GM21360 (cell line): ENCODE data around the gene UBE2N.

Experiments used
- ATAC-seq: cut with Tn5 transposase; IDR thresholded peaks from one replicate; pipeline ENCODE4 v1.9.1; 2021; ENCODE audit warnings: mild to moderate bottlenecking, moderate library complexity; ENCODE audit not compliant: unreplicated experiment

UBE2N gene, protein sequence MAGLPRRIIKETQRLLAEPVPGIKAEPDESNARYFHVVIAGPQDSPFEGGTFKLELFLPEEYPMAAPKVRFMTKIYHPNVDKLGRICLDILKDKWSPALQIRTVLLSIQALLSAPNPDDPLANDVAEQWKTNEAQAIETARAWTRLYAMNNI

DNA sequence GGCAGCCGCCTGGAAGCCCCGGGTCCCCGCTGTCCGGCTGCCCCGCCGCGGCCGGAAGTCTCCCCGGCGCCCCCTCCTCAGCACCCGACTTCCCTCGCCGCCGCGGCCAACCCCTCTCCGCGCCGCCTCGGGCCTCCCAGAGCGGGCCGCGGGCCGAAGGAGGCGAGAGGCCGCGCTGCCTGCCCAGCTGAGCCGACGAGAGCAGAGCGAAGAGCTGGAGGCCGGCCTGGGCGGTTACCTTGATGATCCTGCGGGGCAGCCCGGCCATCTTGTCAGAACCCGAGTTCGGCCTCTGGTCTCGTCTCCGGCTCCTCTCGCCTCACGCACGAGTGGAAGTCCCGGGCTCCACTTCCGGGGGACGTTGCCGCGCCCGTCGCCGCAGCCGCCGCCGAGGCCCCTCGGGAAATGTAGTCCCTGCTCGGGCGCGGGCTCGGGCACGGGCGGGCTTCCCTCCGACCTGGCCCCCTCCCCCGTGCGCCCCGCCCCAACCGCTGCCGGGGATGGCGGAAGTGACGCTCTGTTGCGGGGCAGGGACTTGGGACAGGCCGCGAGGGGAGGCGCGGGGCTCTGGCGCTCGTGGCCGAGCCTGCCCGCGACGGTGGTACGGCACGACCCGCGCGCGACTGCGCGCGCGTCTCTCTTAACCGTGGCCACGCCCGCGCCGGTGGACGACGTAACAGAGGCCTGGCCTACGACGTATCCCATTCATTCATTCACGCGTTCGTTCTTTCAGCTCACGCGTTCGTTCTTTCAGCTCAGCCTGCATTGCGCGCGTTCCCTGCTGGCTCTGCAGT lies at the start of gene UBE2N:
Gene UBE2N (minus strand): TSS at position 331 of the 794 bp plus-strand sequence. CDS start 63 bp downstream, at position 268.
- peak; percentile 78 for ATAC-seq

DNA sequence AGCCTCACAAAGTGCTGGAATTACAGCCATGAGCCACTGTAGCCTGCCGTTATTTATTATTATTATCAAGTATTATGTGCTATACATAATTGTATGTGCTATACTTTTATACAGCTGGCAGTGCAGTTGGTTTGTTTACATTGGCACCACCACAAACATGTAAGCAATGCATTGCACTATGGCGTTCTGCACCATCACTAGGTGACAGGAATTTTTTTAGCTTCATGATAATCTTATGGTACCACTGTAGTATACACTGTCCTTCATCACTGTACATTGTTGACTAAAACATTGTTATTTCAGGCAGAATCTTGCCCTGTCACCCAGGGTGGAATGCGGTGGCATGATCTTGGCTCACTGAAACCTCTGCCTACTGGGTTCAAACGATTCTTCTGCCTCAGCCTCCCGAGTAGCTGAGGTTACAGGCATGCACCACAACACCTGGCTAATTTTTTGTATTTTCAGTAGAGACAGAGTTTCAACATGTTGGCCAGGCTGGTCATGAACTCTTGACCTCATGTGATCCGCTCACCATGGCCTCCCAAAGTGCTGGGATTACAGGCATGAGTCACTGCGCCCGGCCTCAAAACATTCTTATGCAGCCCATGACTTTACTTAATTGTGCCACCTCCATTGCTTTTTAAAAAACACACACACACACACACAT lies 42.7 kb upstream of the UBE2N start:
- ATAC-seq = no peak

DNA sequence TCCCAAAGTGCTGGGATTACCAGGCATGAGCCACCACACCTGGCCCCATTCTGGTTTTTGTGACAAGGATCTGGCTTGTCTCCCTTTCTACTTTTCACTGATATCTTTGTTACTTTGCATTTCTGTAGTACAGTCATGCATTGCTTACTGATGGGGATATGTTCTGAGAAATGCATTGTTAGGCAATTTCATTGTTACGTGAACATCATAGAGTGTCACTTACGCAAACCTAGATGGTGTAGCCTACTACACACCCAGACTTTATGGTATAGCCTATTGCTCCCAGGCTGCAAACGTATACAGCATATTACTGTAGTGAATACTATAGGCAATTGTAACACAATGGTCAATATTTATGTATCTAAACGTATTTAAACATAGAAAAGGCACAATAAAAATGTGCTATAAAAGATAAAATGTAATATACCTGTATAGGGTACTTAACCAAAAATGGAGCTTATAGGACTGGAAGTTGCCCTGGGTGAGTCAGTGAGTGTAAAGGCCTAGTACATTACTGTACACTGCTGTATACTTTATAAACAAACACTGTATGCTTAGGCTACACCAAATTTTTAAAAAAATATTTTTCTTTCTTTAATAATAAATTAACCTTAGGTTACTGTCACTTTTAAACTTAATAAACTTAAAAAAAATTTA lies 41.5 kb upstream of the UBE2N start:
- no peak for ATAC-seq

DNA sequence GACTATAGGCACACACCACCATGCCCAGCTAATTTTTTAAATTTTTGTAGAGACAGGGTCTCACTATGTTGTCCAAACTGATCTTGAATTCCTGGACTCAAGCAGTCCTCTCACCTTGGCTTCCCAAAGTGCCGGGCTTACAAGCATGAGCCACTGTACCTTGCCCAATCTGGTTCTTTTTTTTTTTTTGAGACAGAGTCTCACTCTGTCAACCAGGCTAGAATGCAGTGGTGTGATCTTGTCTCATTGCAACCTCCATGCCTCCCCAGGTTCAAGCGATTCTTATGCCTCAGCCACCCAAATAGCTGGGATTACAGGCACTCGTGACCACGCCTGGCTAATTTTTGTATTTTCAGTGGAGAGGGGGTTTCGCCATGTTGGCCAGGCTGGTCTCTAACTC lies 41.0 kb upstream of the UBE2N start:
- no peak for ATAC-seq

DNA sequence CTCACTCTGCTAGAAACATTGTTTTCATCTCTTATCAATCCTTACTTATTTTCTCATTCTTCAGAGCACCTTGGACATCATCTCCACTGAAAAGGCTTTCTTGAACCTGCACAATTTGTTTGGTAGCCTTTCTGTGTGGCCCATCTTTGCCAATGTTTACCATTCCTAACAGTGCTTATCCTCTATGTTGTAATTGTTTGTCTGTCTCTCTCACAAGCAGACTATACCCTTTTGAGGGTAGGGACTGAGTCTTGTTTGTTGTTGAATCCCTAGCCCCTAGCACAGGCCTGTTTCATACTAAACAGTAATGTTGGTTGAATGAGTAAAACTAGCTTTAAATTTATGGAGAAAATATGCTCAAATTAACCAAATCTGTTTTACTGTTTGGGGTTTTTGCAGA lies 34.8 kb upstream of the UBE2N start:
- no peak for ATAC-seq

DNA sequence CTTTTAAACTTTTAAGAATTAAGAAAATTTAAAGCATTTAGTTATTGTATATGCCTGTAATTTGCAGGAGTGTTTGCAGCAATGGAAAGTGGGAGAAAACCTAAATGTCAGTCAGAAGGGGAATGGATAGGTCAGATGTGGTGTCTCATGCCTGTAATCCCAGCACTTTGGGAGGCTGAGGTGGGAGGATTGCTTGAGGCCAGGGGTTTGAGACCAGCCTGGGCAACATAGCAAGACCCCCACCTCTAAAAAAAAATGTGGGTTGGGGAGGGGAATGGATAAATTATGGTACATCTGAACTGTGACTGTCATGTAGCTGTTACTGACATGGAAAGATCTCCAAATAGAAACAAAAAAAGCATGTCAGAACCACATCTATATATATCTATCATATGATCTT lies 27.6 kb upstream of the UBE2N start:
- ATAC-seq = no peak

DNA sequence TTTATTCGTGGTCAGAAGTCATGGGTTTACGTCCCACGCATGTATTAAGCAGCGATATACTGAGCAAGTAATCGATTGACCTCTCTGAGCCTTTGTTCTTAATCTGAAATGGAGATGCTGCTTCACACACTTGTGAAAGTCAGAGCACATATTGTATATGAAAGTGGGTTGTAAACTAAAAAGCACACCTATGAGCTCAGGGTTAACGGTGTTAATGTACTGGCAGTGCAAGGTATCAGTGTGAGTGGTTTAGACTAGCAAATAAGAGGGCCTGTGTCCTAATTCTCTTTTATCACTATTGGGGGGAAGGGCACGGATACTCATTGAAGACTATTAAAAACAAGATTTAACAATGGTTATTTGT lies 26.2 kb upstream of the UBE2N start:
- peak; percentile 17 for ATAC-seq

DNA sequence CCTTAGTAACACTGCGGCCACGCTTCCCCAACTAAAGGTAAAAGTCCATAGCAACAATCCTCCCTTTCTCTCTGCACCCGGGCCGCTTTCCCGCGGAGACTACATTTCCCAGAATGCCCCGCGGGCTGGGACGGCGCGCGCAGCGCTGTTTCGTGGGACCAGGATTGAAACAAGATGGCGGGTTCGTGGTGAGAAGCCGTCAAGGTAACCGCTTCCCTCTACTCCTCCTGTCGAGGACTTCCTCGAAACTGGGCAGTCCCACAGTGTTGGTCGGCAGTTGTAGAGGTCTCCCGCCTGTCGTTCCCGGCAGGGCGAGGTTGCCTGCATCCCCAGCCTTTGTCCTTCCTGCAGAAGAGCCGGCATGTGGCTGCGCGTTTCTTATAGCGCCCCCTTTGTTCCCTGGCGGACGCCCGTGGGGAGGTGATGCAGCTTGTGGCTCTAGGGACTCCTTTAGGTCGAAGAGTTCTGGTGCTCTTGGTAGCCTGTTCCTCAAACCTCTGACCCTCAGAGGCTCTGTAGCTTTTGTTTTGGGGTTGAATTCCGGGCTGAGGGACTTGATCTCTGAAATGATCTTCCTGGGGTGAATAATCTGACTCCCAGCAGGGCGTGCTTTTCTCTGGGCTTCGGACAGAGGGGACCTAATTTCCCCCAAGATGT lies 25.7 kb upstream of the UBE2N start, which contains the start of gene MRPL42:
Gene MRPL42 (plus strand): TSS at position 164 of the 657 bp plus-strand sequence. CDS start 1,772 bp downstream, outside the sequence.
- peak; percentile 88 for ATAC-seq

DNA sequence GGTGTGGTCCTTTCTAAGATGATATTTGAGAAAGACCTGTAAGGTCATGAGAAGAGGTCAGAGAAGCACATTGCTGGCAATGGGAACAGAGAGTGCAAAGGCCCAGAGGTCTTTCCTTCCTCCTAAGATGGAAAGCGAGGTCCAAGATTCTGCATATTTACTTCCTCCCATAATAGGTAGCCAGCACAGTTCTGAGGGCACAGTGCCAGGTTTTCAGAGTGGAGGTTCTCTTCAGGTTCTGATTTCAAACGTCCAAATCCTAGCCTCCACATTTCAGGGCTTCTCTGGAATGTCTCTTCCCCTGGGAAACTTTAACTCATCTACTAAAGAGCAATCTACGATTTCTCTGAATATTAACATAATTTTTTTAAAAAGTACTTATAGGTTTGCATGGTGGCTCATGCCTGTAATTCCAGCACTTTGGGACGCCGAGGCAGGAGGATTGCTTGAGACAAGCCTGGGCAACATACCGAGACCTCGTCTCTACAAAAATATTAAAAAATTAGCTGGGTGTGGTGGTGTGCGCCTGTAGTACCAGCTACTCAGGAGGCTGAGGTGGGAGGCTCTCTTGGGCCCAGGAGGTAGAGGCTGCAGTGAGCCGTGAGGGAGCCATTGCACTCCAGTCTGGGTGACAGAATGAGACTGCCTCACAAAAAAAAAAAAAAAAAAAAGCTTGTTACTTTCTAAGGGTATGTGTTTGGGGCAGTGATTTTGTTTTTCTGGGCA lies 25.0 kb upstream of the UBE2N start:
- ATAC-seq = no peak

DNA sequence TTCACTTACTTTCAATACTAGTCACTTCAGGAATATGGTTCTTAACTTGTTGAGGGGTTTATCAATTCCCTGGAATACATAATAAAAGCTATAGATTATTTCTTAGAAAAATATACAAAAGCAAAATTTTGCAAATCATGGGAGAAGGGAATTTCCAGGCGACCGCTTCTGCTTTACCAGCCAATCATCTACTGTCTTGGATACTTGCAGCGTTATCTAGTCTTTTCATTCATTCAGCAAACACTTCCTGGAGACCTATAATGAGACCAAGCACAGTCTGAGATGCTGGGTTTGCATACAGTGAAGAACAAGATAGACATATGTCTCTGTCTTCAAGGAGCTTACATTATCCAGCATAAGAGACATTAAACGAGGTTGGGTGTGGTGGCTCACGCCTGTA lies 24.1 kb upstream of the UBE2N start:
- no peak for ATAC-seq

DNA sequence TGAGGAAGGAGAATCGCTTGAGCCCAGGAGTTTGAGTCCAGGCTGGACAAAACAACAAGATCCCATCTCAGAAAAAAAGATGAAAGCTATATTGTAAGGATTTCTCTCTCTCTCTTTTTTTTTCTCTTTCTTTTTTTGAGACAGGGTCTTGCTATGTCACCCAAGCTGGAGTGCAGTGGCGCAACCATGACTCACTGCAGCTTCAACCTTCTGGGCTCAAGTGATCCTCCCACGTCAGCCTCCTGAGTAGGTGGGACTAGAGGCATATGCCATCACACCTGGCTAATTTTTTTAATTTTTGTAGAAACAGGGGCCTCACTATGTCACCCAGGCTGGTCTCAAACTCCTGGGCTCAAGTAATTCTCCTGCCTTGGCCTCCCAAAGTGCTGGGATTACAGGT lies 19.8 kb upstream of the UBE2N start:
- ATAC-seq = no peak

DNA sequence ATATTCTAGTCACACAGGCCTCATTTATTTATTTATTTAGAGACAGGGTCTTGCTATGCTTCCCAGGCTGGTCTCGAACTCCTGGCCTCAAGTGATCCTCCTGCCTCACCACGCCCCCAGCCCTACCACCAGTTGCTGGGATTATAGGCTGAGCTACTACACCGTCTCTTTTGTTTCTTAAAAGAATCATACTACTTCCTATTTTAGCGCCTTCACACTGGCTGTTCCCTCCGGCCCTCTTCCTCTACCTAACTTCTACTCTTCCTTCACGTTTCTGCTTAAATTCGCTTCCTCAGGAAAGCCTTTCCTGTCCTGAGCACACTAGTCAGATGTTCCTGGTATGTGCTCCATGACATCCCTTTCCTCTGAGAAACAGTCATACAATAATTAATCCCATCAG lies 19.2 kb upstream of the UBE2N start:
- no peak for ATAC-seq

DNA sequence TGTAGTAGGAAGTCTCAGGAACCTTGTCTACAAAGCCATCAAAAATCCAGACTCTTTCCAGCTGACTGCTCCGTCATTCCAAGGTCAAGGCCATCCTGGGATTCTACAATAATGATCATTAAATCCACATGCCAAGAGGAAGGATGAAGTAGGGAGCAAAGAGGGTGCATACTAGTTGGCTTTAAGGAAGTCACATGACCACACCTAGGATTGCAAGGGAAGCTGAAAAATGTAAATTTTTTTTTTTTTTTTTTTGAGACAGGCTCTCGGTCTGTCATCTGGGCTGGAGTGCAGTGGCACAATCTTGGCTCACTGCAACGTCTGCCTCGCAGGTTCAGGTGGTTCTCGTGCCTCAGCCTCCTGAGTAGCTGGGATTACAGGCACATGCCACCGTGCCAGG lies 18.3 kb upstream of the UBE2N start:
- no peak for ATAC-seq

DNA sequence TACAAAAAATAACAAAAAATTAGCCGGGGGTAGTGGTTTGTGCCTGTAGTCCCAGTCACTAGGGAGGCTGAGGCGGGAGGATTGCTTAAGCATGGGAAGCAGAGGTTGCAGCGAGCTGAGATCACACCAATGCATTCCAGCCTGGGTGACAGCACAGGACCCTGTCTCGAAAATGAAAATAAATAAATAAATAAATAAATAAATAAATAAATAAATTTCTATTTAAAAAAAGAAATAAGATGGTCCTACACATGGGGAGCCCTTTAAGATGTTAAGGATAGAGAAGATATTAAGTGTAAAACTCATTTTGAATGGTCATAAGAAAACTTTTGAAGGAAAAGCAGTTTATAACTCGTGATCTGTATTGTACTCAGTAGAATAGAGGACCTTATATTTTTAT lies 17.4 kb upstream of the UBE2N start:
- no peak for ATAC-seq

DNA sequence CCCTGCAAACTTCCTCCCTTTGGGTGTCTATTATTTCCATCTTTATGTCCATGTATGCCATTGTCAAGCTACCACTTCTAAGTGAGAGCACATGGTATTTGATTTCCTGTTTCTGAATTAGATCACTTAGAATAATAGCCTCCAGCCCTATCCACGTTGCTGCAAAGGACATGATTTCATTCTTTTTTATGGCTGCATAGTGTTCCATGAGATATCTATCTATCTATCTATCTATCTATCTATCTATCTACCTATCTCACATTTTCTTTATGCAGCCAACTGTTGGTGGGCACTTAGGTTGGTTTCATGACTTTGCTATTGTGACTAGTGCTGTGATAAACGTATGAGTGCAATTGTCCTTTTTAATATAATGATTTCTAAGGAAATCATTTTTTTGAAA lies 14.3 kb upstream of the UBE2N start:
- no peak for ATAC-seq

DNA sequence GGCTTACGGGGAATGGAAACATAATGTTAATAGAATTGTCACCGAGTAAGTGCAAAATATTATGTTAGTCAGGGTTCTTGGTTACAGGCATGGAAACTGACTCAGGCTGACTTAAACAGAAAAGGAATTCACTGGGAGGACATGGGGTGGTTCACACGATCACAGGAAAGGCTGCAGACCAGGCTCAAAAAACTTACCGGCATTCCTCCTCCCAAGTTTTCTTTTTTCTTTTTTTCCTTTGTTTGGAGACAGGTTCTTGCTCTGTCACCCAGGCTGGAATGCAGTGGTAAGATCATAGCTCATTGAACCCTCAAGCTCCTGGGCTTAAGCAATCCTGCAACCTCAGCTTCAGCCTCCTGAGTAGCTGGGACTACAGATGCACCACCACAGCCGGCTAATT lies 11.9 kb upstream of the UBE2N start:
- ATAC-seq = no peak

DNA sequence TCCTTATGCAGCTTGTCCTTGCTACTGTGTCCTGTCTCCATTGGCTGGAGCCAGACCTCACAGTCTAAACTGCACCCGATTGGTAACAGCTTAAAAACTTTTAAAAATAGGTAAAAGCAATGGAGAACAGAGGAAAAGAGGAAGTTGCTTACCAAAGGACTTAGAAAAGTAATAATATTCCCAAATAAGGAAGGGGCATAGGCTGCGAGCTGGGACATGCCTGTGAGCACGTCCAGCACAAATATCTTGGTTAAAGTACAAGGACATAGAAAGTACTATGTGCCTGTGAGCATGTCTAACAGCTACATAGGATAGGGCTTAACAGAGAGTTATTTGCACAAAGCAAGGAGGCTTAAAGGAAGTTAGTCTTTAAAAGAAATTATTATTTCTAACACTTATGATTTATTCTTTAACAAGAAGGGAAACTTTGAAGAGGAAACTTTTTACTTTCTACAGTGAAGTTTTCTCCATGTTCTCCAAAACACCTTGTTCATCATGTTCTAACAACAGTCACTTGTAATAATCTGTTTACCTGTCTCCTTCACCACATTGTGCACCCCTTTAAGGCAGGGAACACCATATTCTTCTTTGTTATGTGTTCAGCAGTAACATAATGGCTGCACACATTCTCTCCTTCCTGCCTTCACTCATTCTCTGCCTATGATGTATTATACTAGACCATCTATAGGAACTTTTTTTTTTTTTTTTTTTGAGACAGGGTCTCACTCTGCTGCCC lies 9.8 kb upstream of the UBE2N start:
- ATAC-seq = no peak

DNA sequence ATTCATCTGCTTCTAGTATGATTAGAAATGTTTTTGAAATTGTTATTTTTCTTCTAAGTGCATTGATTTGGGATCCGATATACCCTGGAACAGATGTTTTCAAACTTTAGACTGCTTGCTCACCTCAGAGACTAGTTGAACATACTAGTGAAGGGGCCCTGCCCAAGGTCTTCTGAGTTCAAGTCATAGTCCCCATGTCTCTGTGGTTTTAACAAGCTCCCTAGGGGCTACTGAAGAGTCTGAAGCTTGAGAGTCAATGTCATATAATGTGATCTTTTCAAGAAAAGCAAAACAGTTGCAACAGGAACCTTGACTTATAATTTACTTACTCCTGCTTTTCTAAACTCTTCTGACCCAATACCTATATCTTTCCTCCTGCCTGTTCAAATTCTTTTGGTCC lies 7.5 kb upstream of the UBE2N start:
- peak; percentile 84 for ATAC-seq

DNA sequence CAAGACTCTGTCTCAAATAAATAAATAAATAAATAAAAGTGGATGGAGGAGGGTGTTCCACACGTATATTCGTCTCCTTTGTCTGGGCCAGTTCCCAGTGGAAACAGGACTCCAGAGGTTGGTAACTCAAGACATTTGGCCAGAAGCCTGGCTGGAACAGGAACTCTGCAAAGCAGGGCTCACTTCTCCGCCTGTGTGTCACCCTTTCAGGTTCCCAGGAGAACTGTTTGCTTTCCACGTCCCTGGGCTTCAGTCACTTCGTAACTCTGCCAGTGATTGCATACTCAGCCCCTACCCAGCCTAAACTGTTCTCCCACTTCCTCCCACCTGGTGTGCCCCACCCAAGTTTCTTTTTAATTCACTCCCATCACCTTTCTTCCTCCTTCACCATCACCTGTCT lies 7.0 kb upstream of the UBE2N start:
- no peak for ATAC-seq
